Ishikawa (cell line): ENCODE data around the gene ZNF33A.

Experiments
- CEBPB ChIP-seq: IDR thresholded peaks from 2 replicates; pipeline ENCODE4 v1.6.1; 2012
- CREB1 ChIP-seq: IDR thresholded peaks from 2 replicates; pipeline ENCODE4 v1.6.1; 2012; ENCODE audit warnings: low read depth
- EGR1 ChIP-seq: IDR thresholded peaks from 2 replicates; pipeline ENCODE4 v1.6.1; 2012
- EP300 ChIP-seq: IDR thresholded peaks from 2 replicates; pipeline ENCODE4 v1.6.1; 2012; ENCODE audit warnings: borderline replicate concordance
- FOXM1 ChIP-seq: IDR thresholded peaks from 2 replicates; pipeline ENCODE4 v1.6.1; 2012; ENCODE audit warnings: low read depth, borderline replicate concordance
- NFIC ChIP-seq: IDR thresholded peaks from 2 replicates; pipeline ENCODE4 v1.6.1; 2012
- RAD21 ChIP-seq: IDR thresholded peaks from 2 replicates; pipeline ENCODE4 v1.6.1; 2012; ENCODE audit warnings: low read depth
- REST ChIP-seq: IDR thresholded peaks from 2 replicates; pipeline ENCODE4 v1.6.1; 2012; ENCODE audit warnings: low read depth, mild to moderate bottlenecking
- TAF1 ChIP-seq: IDR thresholded peaks from 2 replicates; pipeline ENCODE4 v1.6.1; 2012; ENCODE audit warnings: low read depth, mild to moderate bottlenecking
- TCF12 ChIP-seq: IDR thresholded peaks from 2 replicates; pipeline ENCODE4 v1.6.1; 2012; ENCODE audit warnings: low read depth
- TEAD4 ChIP-seq: IDR thresholded peaks from 2 replicates; pipeline ENCODE4 v1.6.1; 2012
- USF1 ChIP-seq: IDR thresholded peaks from 2 replicates; pipeline ENCODE4 v1.6.1; 2012
- YY1 ChIP-seq: IDR thresholded peaks from 2 replicates; pipeline ENCODE4 v1.6.1; 2012; ENCODE audit warnings: low read depth
- ZBTB7A ChIP-seq: IDR thresholded peaks from 2 replicates; pipeline ENCODE4 v1.6.1; 2012; ENCODE audit warnings: low read depth
- TF ChIP-seq, protein P1 (sequence below): IDR thresholded peaks from 2 replicates; pipeline ENCODE4 v1.6.1; 2012

Gene ZNF33A

DNA sequence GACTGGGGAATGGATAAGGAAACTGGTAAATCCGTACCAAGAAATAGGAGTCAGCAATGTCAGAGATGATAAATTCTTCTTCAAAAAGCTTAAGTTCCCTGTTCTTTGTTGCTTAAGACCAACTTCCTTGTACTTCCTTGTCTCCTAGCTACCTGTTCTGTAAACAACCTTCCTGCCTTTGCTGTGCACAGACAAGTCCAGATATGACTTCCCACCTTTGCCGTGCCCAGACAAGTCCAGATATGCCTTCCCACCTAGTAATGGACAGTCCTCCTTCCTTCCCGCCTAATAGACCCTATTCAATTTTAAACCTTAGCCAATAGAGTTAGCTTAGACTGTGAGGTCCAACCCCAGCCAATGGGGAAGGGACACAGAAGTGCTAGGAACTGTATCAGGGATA lies 2.5 kb upstream of the ZNF33A start:
- TF ChIP-seq ZBTB7A, result no peak
- no peak for TF ChIP-seq FOXM1
- no peak for TF ChIP-seq RAD21
- no peak for TF ChIP-seq TCF12
- no peak for TF ChIP-seq EGR1
- TF ChIP-seq TAF1, result no peak
- TF ChIP-seq NFIC, result no peak
- TF ChIP-seq, protein P1, sequence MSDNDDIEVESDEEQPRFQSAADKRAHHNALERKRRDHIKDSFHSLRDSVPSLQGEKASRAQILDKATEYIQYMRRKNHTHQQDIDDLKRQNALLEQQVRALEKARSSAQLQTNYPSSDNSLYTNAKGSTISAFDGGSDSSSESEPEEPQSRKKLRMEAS, result no peak
- no peak for TF ChIP-seq USF1
- TF ChIP-seq EP300, result no peak
- TF ChIP-seq CREB1, result no peak
- TF ChIP-seq TEAD4, result no peak
- no peak for TF ChIP-seq CEBPB
- no peak for TF ChIP-seq REST
- TF ChIP-seq YY1, result no peak

DNA sequence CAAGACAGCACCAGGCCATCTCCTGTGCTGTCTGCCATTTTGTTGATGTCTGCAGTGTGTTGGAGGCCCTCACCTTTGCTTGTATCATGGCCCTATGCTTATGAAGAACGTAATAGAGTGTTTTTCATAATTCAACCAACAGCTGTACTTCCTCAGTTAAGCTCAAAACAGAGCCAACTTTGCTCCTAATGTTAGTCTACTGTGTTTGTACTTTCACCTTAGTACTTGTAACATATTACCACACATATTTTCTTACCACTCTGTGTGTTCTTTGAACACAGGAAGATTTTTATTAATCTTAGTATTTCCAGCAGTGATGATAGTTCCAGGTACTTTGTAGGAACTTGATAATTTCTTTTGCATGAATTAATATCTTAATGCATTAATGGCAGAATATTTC lies 5.9 kb downstream of the ZNF33A start:
- no peak for TF ChIP-seq RAD21
- TF ChIP-seq YY1, result no peak
- TF ChIP-seq REST, result no peak
- no peak for TF ChIP-seq FOXM1
- no peak for TF ChIP-seq TEAD4

DNA sequence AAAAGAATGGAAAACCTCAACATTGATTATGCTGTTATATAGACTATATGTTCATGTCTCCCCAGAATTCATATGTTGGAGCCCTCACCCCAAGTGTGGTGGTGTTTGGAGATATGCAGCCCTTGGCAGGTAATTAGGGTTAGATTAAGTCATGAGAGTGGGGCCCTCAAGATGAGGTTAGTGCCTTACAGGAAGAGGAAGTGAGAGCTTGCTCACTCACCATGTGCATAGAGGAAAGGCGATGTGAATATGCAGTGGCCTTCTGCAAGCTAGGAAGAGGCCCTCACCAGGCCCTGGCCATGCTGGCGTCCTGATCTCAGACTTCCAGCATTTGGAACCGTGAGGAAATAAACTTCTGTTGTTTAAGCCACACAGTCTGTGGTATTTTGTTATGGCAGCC lies 14.8 kb downstream of the ZNF33A start:
- TF ChIP-seq, protein P1, result no peak
- TF ChIP-seq TEAD4 (no peak), NFIC (no peak), ZBTB7A (no peak), CEBPB (no peak), CREB1 (no peak), REST (no peak), RAD21 (no peak), YY1 (no peak), FOXM1 (no peak), USF1 (no peak), TCF12 (no peak), EP300 (no peak), TAF1 (no peak), EGR1 (no peak)

DNA sequence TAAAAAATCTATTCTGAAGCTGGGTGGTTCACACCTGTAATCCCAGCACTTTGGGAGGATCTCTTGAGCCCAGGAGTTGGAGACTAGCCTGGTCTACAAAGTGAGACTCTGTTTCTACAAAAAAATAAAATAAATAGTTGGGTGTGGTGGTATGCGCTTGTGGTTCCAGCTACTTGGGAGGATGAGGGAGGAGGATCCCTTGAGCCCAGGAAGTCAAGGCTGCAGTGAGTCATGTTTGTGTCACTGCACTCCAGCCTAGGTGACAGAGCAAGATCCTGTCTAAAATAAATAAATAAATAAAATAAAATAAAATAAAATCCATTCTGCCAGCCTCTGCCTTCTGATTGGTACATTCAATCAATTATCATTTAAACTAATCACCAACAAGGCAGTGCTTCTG lies 17.5 kb downstream of the ZNF33A start:
- TF ChIP-seq TAF1, result no peak
- TF ChIP-seq EGR1, result no peak
- TF ChIP-seq CEBPB, result no peak
- no peak for TF ChIP-seq EP300

GRCh38 chr10:38032886-38033285 lies 22.4 kb downstream of the ZNF33A start:
- TF ChIP-seq YY1 (no peak), REST (no peak), CEBPB (no peak), USF1 (no peak), EGR1 (no peak), EP300 (no peak), TAF1 (no peak), NFIC (no peak), ZBTB7A (no peak), TCF12 (no peak), RAD21 (no peak), FOXM1 (no peak)
- TF ChIP-seq, protein P1, result no peak
